AG09319 (cell line): Measurements from ENCODE around the gene SZRD1.
"Not testable (repeated sequence)": the region's sequence is repeated elsewhere in the genome, so short reads cannot be mapped to it uniquely, and the experiment has no call there.

Source experiments
- DNase-seq: peaks from one replicate; pipeline ENCODE4 v3.0.0-alpha.2; 2010; ENCODE audit warnings: low read depth; ENCODE audit errors: extremely low read depth
- CTCF ChIP-seq: IDR thresholded peaks from 2 replicates; pipeline ENCODE4 v1.5.1; 2011; ENCODE audit warnings: low read depth, mild to moderate bottlenecking, inconsistent platforms, low read length, moderate library complexity

Gene SZRD1

DNA sequence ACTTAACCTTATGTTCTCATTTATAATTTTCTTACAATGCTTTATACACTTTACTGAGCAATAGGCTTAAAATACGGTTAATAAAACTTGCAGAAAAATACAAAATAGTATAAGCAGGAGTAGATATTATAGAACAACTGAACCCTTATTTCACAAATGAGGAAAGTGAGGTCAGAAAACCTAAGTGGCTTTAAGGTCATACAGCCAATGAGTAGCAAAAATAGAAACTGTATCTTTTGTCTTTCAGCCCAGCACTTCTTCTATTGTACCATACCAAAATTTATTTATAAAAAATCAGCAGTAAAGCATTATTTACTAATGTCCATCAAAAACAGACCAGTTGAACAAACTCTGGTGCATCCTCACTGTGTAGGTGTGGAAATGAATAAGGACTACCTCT lies 26.4 kb upstream of the SZRD1 start:
- TF ChIP-seq CTCF, result no peak
- no peak for DNase-seq

GRCh38 chr1:16342331-16343062 lies 24.5 kb upstream of the SZRD1 start:
- DNase-seq, result no peak
- TF ChIP-seq CTCF, result no peak

DNA sequence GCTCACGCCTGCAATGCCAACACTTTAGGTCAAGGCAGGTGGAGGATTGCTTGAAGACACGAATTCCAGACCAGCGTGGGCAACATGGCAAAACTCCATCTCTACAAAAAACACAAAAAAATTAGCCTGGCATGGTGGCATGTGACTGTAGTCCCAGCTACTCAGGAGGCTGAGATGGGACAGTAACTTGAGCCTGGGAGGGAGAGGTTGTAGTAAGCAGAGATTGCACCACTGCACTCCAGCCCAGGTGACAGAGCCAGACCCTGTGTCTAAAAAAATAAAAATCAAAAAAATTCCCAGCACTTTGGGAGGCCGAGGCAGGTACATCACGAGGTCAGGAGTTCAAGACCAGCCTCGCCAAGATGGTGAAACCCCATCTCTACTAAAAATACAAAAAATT lies 23.8 kb upstream of the SZRD1 start:
- not testable (repeated sequence) for DNase-seq

DNA sequence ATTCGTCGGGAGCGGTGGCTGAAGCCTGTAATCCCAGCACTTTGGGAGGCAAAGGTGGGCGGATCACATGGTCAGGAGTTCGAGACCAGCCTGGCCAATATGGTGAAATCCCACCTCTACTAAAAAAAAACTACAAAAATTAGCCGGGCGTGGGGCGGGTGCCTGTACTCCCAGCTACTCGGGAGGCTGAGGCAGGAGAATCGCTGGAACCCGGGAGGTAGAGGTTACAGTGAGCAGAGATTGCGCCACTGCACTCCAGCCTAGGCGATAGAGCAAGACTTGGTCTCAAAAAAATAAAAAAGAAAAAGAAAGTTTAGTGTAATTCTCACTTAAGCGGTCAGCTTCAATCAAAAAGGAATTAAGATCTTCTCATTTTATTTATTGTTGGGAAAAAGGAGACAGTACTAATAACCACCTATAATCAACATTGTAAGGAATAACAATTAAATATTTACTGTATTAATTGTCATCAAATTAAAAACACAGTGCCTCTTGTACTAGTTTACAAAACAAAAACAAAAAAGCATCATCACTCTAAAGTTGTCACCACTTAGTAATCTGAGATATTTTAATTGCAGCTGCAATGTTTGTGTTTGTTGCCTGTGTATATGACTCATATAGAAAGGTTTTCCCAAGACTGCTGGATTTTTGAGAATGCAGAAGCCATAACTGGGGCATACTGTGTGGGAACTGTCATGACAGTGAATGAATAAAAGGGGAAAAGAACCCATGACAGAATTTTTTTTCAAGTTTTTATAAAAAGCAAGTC lies 18.4 kb upstream of the SZRD1 start:
- TF ChIP-seq CTCF, result no peak
- no peak for DNase-seq

- no peak for TF ChIP-seq CTCF
Measured at GRCh38 chr1:16349847-16350406, 17.1 kb upstream of the SZRD1 start.

DNA sequence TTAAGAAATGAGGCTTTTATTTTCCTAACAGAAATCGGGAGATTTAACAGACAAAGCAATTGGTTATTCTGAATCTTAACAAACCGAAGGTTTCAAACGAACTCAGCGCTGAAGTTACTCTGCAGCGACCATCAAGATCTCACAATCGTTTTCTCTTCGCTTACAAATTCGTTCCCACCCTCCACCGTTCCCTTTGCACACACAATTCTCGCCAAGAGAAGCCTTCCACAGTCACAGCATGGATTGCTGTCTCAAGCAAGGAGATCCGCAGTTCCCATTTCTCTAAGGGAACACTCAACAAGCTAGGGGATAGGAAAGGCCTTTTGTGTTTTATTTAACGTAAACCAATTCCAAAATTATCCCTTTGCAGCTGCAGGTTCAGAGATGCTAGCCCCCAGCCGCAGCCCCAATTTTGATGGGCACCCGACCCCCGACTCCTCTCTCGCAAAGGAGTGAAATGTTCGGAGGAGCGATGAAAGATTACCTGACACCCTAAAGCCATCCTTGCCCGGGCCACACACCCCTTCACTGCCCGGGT lies 15.5 kb upstream of the SZRD1 start:
- no peak for DNase-seq
- no peak for TF ChIP-seq CTCF

More at GRCh38 chr1:16349847-16350406, 17.1 kb upstream of the SZRD1 start:
- no peak for DNase-seq

GRCh38 chr1:16351994-16352841 lies 14.8 kb upstream of the SZRD1 start, which contains the start of gene FBXO42:
FBXO42 (minus strand) TSS chr1:16352480; CDS start chr1:16315418, 37,062 bp downstream.
- DNase-seq, result peak; percentile 81
- TF ChIP-seq CTCF, result peak; percentile 21
